ENCODE measurements around the gene WASF2.
"Not testable (repeated sequence)": the region's sequence is repeated elsewhere in the genome, so short reads cannot be mapped to it uniquely, and the experiment has no call there.

Gene WASF2

GRCh38 chr1:27393641-27394281 is 96.2 kb downstream of the WASF2 start:
- DNase-seq, result no peak

GRCh38 chr1:27392778-27393635 is 97.0 kb downstream of the WASF2 start:
- DNase-seq, result no peak

- DNase-seq, result peak; percentile 84
Measured at GRCh38 chr1:27392096-27392777, 97.7 kb downstream of the WASF2 start, which contains the start of gene GPR3. Gene GPR3 (plus strand): TSS chr1:27392622. CDS start chr1:27393799, 1,177 bp downstream.

GRCh38 chr1:27391511-27392095 is 98.4 kb downstream of the WASF2 start:
- no peak for DNase-seq

- DNase-seq, result no peak
Measured at GRCh38 chr1:27388337-27389005, 101.5 kb downstream of the WASF2 start.

GRCh38 chr1:27384797-27385196 is 105.2 kb downstream of the WASF2 start:
- not testable (repeated sequence) for DNase-seq

GRCh38 chr1:27383661-27384060 is 106.3 kb downstream of the WASF2 start:
- DNase-seq, result no peak

GRCh38 chr1:27383039-27383605 is 106.8 kb downstream of the WASF2 start, which contains the start of gene CD164L2:
Gene CD164L2 (minus strand): TSS chr1:27383333. CDS start chr1:27383239, 94 bp downstream.
- no peak for DNase-seq

GRCh38 chr1:27381969-27382762 is 107.8 kb downstream of the WASF2 start:
- DNase-seq, result no peak

- no peak for DNase-seq
Measured at GRCh38 chr1:27380766-27381733, 108.9 kb downstream of the WASF2 start.

GRCh38 chr1:27380224-27380623 is 109.7 kb downstream of the WASF2 start:
- no peak for DNase-seq

GRCh38 chr1:27379564-27380122 is 110.3 kb downstream of the WASF2 start:
- DNase-seq, result no peak

GRCh38 chr1:27377760-27378495 is 112.0 kb downstream of the WASF2 start:
- DNase-seq, result no peak

GRCh38 chr1:27374362-27375086 is 115.4 kb downstream of the WASF2 start, which contains the start of gene FCN3:
Gene FCN3 (minus strand): TSS chr1:27374824. CDS start chr1:27374818, 6 bp downstream.
- no peak for DNase-seq

GRCh38 chr1:27372808-27373690 is 116.9 kb downstream of the WASF2 start:
- DNase-seq, result no peak

- no peak for DNase-seq
Measured at GRCh38 chr1:27372022-27372807, 117.8 kb downstream of the WASF2 start.
